Pancreas (tissue), 10 donors: ENCODE results near the gene AGAP9. TPM values are rescaled to one million over a fixed set of nuclear protein-coding genes. Genes with fewer than 3 reads are reported as not detected.

Source experiments
- ATAC-seq, 4 donors: fragments of 200-7000 bp; cut with Tn5 transposase; one replicate each; pipeline versions ENCODE4 v1.8.0 to v1.9.1; 2020; ENCODE audit warnings: mild to moderate bottlenecking in 4 of 4, moderate library complexity in 4 of 4
- DNase-seq, 6 donors: peaks; one replicate each; pipeline ENCODE4 v3.0.0-alpha.2; 2020
- FAIRE-seq: peaks from 2 replicates; lab custom pipeline; 2012; peaks lifted over from hg19 to GRCh38; lab: Jason Lieb, UNC
- H3K27ac ChIP-seq, 4 donors: fragments of 200-600 bp; sonication (generic); 1 replicate in 3 of 4; 2 replicates in 1 of 4; pipeline versions ENCODE4 v1.5.0 to v1.8.0; 2020
- H3K27me3 ChIP-seq, 4 donors: fragments of 200-600 bp; one replicate each; pipeline ENCODE4 v1.8.0; 2021
- H3K36me3 ChIP-seq, 3 donors: fragments of 200-600 bp; sonication (generic) in 1 of 3; one replicate each; pipeline versions ENCODE4 v1.5.0 to v1.8.0; 2020 to 2021
- H3K4me1 ChIP-seq, 3 donors: fragments of 200-600 bp; one replicate each; pipeline ENCODE4 v1.8.0; 2021
- H3K4me3 ChIP-seq, 4 donors: fragments of 200-600 bp; sonication (generic) in 2 of 4; one replicate each; pipeline versions ENCODE4 v1.5.0 to v1.8.0; 2020 to 2021
- H3K9me3 ChIP-seq, 4 donors: fragments of 200-600 bp; one replicate each; pipeline ENCODE4 v1.8.0; 2021
- WGBS, 2 donors: extraction: QIAGEN DNeasy Blood & Tissue Kit; methylation state at CpG; one replicate each; pipeline ENCODE4 v1.1.7; 2013; 5-methylcytosine and 5-hydroxymethylcytosine counted together
- intact Hi-C, 3 donors: fragments of 100-400 bp; cut with DNase I; formaldehyde crosslinking; loops; one replicate each; pipeline versions ENCODE4 v1.11.1 to v1.14.2; 2022
- polyA plus RNA-seq, 2 donors: library from polyadenylated mRNA; stranded (reverse); fragments of 200-250 nt; gene quantifications; one replicate each; pipeline ENCODE4 v1.2.3, GENCODE V29; 2013
- total RNA-seq, 6 donors: library from RNA; stranded (reverse); fragmentation: NEBNext Ultra II Directional in 4 of 6; extraction: Animal tissue kit (Norgen Biotek cat#: 25700) in 4 of 6; gene quantifications; one replicate each; pipeline versions ENCODE4 v1.2.1 to v1.2.4, GENCODE V29; 2021 to 2023
- TF ChIP-seq, protein P1 (sequence below), 4 donors: fragments of 200-600 bp; sonication (generic) in 3 of 4; IDR thresholded peaks; one replicate each; pipeline versions ENCODE4 v1.5.0 to v1.8.0; 2021; ENCODE audit warnings: antibody characterized with exemption in 4 of 4
- donor health status: healthy with polysubstance abuse.
- donor health status: DM: no; HTN: no; CAD: no; lungs with moderate emphysema.
- donor health status: DM: no; HTN: no; CAD: no.
- donor health status: control.
- donor health status: control.
- donor health status: Bipolar disorder and iron deficiency.
- donor health status: DM: yes; HTN: yes; CAD: no.
- donor health status: DM: no; HTN: no; CAD: no.
- donor health status: DM: no; HTN: no; CAD: no.
- donor health status: DM: yes; HTN: yes; CAD: no.

Gene AGAP9
- total and polyA plus RNA-seq, 8 donors, result 3.8 to 35.7 (median 8.6) TPM

GRCh38 chr10:47454780-47455058 is 68.7 kb downstream of the AGAP9 start:
- FAIRE-seq (no peak), DNase-seq (no peak), ATAC-seq (no peak)
- Histone ChIP-seq H3K4me3 (no peak overlapping the region), H3K4me1 (no peaks in the 10 kb centered on the region), H3K9me3 (no peaks in the 10 kb centered on the region), H3K36me3 (no peaks in the 10 kb centered on the region), H3K27ac (no peak overlapping the region), H3K27me3 (no peaks in the 10 kb centered on the region)
- WGBS, 2 donors, result 88 to 96% methylated on average over 3 of the region's 3 CpGs
- intact Hi-C loops, result no loop called here
- TF ChIP-seq, protein P1, sequence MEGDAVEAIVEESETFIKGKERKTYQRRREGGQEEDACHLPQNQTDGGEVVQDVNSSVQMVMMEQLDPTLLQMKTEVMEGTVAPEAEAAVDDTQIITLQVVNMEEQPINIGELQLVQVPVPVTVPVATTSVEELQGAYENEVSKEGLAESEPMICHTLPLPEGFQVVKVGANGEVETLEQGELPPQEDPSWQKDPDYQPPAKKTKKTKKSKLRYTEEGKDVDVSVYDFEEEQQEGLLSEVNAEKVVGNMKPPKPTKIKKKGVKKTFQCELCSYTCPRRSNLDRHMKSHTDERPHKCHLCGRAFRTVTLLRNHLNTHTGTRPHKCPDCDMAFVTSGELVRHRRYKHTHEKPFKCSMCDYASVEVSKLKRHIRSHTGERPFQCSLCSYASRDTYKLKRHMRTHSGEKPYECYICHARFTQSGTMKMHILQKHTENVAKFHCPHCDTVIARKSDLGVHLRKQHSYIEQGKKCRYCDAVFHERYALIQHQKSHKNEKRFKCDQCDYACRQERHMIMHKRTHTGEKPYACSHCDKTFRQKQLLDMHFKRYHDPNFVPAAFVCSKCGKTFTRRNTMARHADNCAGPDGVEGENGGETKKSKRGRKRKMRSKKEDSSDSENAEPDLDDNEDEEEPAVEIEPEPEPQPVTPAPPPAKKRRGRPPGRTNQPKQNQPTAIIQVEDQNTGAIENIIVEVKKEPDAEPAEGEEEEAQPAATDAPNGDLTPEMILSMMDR (IDR thresholded peaks at IDR 0.05), result no peak

DNA sequence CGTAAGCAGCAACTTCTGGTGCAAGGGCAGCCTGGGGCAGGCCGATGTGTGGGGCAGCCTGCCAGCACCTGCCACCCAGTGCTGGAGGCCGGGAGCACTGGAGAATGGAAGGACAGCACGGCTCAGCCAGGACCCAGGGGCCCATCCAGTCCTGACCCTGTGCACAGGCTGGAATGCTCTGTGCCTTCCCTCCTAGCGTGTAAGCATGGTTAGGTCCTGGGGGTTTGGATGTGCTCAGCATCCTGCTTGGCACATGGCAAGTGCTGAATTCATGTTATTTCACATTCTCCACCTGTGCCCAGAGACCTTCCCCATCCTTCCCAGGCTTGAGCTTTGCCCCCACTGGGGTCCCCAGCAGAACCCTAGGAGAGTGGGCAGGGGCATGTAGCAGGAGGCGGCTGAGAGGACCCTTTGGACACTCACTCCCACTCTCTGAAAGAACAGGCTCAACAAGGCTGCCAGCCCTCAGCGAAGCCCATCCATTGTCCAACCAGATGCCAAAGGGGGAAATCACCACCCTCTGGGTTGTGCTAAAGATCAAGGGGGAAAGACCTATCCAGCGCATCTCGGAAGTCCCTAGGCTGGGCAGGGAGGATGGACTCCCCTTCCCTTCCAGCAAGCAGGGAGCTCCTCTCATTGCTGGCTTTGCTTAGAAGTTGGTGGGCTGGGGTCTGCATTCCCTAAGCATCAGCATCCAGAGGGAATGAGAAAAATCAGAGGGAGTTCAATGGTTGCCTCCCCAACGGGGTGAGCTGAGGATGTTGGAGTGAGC is 69.2 kb downstream of the AGAP9 start:
- no peaks in the 10 kb centered on the region for H3K9me3 ChIP-seq
- DNase-seq (no peak), FAIRE-seq (no peak), ATAC-seq (no peak)
- no peaks in the 10 kb centered on the region for H3K27me3 ChIP-seq
- H3K4me1 ChIP-seq, result no peaks in the 10 kb centered on the region
- 63 to 64% methylated on average over 10 of the region's 10 CpGs for WGBS, 2 donors
- intact Hi-C loops, result no loop called here
- no peaks in the 10 kb centered on the region for H3K36me3 ChIP-seq
- TF ChIP-seq, protein P1 (IDR thresholded peaks at IDR 0.05), result no peak
- H3K4me3 ChIP-seq, result no peak overlapping the region
- H3K27ac ChIP-seq, result no peak overlapping the region

GRCh38 chr10:47453141-47454007 is 70.1 kb downstream of the AGAP9 start:
- Histone ChIP-seq H3K27ac (no peak overlapping the region), H3K27me3 (no peaks in the 10 kb centered on the region), H3K4me1 (no peaks in the 10 kb centered on the region), H3K4me3 (no peak overlapping the region), H3K36me3 (no peaks in the 10 kb centered on the region), H3K9me3 (no peaks in the 10 kb centered on the region)
- no peak for FAIRE-seq
- DNase-seq, result no peak
- intact Hi-C loops, result no loop called here
- 61 to 64% methylated on average over 7 of the region's 7 CpGs for WGBS, 2 donors
- TF ChIP-seq, protein P1 (IDR thresholded peaks at IDR 0.05), result no peak
- no peak for ATAC-seq

GRCh38 chr10:47452495-47453140 is 70.8 kb downstream of the AGAP9 start:
- no peak overlapping the region for H3K27ac ChIP-seq
- TF ChIP-seq, protein P1 (IDR thresholded peaks at IDR 0.05), result no peak
- H3K27me3 ChIP-seq, result no peaks in the 10 kb centered on the region
- 61 to 67% methylated on average over 10 to 11 of the region's 11 CpGs for WGBS, 2 donors
- H3K36me3 ChIP-seq, result no peaks in the 10 kb centered on the region
- FAIRE-seq (no peak), ATAC-seq (no peak), DNase-seq (no peak)
- intact Hi-C loops, result no loop called here
- H3K9me3 ChIP-seq, result no peaks in the 10 kb centered on the region
- no peak overlapping the region for H3K4me3 ChIP-seq
- no peaks in the 10 kb centered on the region for H3K4me1 ChIP-seq
